Measurements from ENCODE around the gene PRR29. TPM values are rescaled to one million over a fixed set of nuclear protein-coding genes. Genes with fewer than 3 reads are reported as not detected.

The PRR29 gene
- total and polyA plus RNA-seq, 2 donors (not counting 1 experiment from before 2014, with no cell fraction given) = 0.03 TPM; not detected in 1

DNA sequence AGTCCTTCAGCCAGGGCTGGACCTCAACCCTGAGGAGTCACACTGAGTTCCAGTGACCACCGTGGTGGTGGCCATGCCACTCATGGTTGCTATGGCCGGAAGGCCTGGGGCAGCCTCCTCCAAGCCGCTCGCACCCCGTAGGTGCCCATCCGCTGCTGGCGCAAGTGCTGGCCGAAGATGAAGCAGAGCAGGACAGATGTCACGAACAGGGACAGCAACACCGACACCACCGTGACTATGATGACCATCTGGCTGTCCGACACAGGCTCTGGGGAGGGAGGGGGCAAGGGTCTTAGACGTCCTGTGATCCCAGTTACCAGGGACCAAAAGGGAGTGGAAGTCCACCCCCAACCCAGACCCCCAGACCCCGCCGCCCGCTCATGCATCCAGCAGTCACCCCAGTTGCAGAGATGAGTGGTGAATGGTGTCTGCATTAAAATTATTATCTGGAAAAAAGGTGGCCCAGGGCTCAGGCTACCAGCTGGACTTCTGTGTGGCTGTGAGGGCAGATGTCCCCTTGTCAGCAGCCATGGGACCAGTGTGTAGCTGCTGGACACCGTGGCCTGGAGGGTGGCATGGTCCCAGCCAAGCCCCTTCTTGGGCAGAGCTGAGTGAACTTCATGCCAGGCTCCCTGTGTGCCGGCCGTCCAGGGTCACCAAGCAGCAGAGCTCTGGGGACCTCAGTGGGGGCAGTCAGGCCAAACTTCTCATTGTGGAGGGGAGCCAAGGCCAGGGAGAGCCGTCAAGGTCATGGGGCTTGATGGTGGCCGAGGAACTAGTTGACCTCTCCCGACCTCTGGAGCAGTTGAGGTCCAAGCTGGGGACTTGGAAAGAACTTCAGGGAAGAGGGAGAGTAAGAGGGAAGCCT is 4.7 kb downstream of the PRR29 start:
- no peak for DNase-seq
- ChIA-PET CTCF (interaction anchor here (0.7 to 1.9 kb wide), 6 partner anchors 12 to 131 kb away, joined by 3 to 5 read pairs (median 4); no protein-coding TSS in a partner anchor), POLR2A (no interaction called here)
- H3K27ac Mint-ChIP-seq = no peak overlapping the region
- Histone ChIP-seq H3K4me2 (replicated peaks; ENCODE audit: low read depth, low read length, poor library complexity, severe bottlenecking) (no peak overlapping the region), H3K4me3 (ENCODE audit: control extremely low read depth in 1 of 5, extremely low read depth in 1 of 5, insufficient read depth in 1 of 5, low read depth in 2 of 5, low read length in 4 of 5) (no peak overlapping the region), H3K27ac (ENCODE audit: low read length in 2 of 2) (no peak overlapping the region), H3K4me1 (ENCODE audit: control insufficient read depth in 2 of 2, insufficient read depth in 2 of 2, low read length in 2 of 2) (peaks cover 22 to 38% of the 10 kb centered on the region in 2 donors), H3K9ac (ENCODE audit: low read length) (no peak overlapping the region), H2AFZ (ENCODE audit: insufficient read depth, low read depth, low read length, poor library complexity, severe bottlenecking) (no peak overlapping the region), H3K9me3 (ENCODE audit: control extremely low read depth in 1 of 3, control insufficient read depth in 2 of 3, insufficient read depth in 1 of 3, low read length in 2 of 3) (no peaks in the 10 kb centered on the region), H3K27me3 (replicated peaks in 1 of 4; ENCODE audit: control extremely low read depth in 1 of 4, control insufficient read depth in 3 of 4, insufficient read depth in 4 of 4, low read length in 3 of 4) (peaks cover 0 to 9% (median 3%) of the 10 kb centered on the region in 4 experiments), H3K79me2 (ENCODE audit: control insufficient read depth, insufficient read depth, low read length) (peaks cover 30% of the 10 kb centered on the region), H3K36me3 (replicated peaks in 1 of 2; ENCODE audit: control extremely low read depth in 1 of 2, control insufficient read depth in 1 of 2, extremely low read depth in 1 of 2, insufficient read depth in 2 of 2, low read length in 1 of 2) (peaks cover 0 to 53% of the 10 kb centered on the region in 2 experiments), H4K20me1 (ENCODE audit: control insufficient read depth, insufficient read depth, low read length, poor library complexity, severe bottlenecking) (peaks cover 70% of the 10 kb centered on the region)
- 95% methylated on average over 18 of the region's 22 CpGs for WGBS (ENCODE audit: insufficient coverage)
- H3K4me1 Mint-ChIP-seq = peaks cover 27% of the 10 kb centered on the region
- H3K27me3 Mint-ChIP-seq = peaks cover 3% of the 10 kb centered on the region
- no peak for TF ChIP-seq EZH2 (IDR thresholded peaks at IDR 0.05; ENCODE audit: borderline replicate concordance, insufficient read depth, low read depth, low read length, poor library complexity, severe bottlenecking)
- TF ChIP-seq CTCF (IDR thresholded peaks at IDR 0.05) = no peak
- ATAC-seq (ENCODE audit: low read depth) = no peak
- H3K4me3 Mint-ChIP-seq = no peak overlapping the region
- no peaks in the 10 kb centered on the region for H3K9me3 Mint-ChIP-seq (ENCODE audit: insufficient read depth)
- intact Hi-C loops (cut with micrococcal nuclease) = no loop called here
